ENCODE results near the gene OLFM2.

OLFM2 gene

GRCh38 chr19:9906475-9907087, 29.7 kb downstream of the OLFM2 start:
- no peak for DNase-seq (ENCODE audit: low read depth)

GRCh38 chr19:9903336-9903735, 33.0 kb downstream of the OLFM2 start:
- no peak for DNase-seq (ENCODE audit: low read depth)

DNA sequence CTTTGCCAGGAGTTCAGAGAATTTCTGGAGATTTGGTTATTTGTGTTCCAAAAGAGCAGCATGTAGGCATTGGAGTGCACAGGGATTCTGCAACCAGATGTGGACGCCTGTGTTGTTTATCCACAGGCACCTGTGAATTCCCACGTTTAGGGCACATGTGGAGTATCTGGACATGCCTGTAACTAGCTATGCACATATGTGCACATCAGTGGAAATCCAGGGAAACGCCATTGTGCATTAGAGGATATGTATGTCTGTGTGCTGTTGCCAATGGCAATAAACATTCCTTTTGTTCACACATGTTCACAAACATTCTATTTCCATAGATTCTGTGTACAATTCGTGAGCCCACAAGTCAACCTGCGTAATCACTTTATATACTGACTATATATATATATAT, 34.7 kb downstream of the OLFM2 start:
- DNase-seq (ENCODE audit: low read depth) = no peak

- DNase-seq (ENCODE audit: low read depth) = no peak
Observed at GRCh38 chr19:9901020-9901419, 35.3 kb downstream of the OLFM2 start.

DNA sequence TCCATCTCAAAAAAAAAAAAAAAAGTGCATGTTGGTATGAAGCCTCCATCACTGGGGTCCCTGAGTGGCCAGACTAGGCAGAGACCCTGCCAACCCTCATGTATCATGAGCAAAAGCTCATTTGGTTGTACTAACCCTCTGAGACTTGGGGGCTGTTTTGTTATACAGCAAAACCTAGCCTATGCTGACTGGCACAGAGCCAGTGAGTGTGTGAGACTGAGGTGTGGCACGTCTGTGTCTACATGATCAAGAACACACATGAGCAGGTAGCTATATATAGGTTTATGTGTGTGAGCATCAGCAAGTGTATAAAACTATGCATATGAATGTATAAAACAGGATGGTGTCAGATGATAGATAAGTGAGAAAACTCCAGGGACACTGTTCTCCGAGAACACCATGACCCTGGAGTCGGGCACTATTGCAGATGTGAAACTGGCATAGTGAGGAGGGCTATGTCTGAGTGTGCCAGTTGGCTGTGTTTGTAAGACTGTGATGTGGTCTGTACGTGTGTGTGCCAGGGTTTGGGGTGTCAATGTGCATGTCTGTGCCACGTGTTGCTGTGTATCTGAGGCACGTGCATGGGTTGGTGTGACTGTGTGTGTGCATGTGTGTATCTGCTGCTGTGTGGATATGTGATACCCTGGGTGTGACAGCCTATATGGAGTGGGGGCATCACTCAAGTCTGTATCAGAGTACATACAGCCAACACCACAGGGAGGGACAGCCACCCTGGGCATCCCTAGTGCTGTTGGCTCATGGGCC, 44.5 kb downstream of the OLFM2 start:
- no peak for DNase-seq (ENCODE audit: low read depth)

- DNase-seq (ENCODE audit: low read depth) = no peak
Observed at GRCh38 chr19:9885077-9885552, 51.2 kb downstream of the OLFM2 start.

DNA sequence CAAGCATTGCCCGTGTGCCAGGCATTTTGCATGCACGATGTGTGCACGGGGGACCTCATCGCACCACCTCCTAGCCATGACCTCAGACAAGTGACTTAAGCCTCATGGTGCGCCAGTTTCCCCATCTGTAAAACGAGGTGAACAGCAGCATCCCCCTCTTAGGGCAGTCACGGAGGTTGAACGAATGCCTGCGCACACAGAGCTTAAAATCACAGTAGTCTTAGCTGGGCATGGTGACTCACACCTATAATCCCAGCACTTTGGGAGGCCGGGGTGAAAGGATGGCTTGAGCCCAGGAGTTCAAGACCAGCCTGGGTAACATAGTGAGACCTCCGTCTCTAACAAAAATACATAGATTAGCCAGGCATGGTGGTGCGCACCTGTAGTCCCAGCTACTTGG, 52.6 kb downstream of the OLFM2 start:
- no peak for DNase-seq (ENCODE audit: low read depth)

DNA sequence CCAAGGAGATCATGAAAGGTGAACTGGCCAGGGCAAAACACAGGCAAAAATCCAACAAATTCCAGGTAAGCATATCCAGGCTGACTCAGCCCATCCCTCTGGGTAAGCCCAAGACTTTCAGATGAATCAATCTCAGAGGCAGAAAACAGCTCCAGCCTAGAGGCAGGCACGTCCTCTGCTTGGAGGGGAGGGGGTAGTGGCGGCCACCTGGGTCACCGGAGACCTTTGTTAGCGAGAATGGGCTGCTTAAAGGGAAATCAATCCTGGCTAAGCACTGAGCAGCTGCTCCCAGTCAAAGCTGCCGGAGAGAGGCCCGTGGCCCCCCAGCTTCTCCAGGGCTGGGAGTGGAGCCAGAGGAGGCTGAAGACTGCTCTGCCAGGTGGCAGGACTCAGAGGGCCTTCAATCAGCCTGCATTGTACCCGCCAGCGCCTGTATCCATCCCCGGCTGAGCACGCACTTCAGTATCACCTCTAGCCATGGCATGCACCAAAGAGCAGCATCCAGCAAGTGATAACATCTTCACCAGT, 53.0 kb downstream of the OLFM2 start:
- no peak for DNase-seq (ENCODE audit: low read depth)

DNA sequence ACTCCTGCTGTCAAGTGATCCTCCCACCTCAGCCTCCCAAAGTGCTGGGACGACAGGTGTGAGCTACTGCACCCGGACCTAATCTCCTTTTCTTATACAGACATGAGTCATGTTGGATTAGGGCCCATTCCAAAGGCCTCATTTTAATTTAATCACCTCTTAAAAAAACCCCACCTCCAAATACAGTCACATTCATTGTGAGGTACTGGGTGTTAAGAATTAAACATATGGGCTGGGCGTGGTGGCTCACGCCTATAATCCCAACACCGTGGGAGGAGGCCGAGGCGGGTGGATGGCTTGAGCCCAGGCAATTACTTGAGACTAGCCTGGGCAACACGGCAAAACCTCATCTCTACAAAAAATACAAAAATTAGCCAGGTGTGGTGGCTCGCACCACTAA, 54.6 kb downstream of the OLFM2 start:
- DNase-seq (ENCODE audit: low read depth) = no peak

DNA sequence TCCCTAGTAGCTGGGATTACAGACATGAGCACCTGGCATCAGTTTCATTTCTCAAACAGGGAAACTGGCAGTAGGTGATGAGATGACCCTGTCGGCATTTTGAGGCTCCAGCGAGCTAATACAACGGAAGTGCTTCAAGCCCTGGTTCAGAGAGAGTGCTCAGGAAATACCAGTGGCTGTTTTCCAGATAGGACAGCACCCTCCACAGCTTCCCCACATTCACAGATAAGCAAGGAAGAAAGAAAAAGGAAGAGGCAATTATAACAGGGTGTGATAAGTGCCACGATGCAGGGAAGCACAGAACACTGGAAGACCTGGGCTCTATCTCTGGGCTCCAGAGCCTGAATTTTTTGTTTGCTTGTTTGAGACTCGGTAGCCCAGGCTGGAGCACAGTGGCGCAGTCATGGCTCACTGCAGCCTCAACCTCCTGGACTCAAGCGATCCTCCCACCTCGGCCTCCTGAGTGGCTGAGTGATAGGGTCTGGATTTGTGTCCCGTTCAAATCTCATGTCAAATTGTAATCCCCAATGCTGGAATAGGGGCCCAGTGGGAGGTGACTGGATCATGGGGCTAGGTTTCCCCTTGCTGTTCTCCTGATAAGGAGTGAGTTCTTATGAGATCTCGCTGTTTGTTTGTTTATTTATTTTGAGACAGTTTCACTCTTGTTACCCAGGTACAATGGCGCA, 57.7 kb downstream of the OLFM2 start:
- no peak for DNase-seq (ENCODE audit: low read depth)

GRCh38 chr19:9877780-9878510, 58.4 kb downstream of the OLFM2 start:
- DNase-seq (ENCODE audit: low read depth) = no peak

DNA sequence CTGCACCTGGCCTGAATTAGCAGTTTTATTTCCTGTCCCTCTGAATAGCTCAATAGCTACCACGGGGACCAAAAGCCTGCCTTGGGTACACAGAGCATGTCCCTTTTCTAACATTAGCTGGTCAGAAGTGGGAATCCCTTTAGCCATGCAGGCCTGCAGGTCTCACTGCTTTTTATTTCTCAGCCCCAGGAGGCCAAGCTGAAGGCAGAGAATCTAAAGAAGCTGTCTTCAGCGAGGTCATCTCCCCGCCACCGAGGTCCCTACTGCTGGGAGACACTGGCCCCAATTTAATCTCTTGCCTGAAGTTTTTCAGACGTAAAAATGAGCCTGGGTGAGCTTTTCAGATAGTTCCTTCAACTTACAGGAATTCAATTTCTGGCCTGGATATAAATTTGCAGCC, 60.5 kb downstream of the OLFM2 start:
- no peak for DNase-seq (ENCODE audit: low read depth)

- no peak for DNase-seq (ENCODE audit: low read depth)
Observed at GRCh38 chr19:9875031-9875627, 61.2 kb downstream of the OLFM2 start.

DNA sequence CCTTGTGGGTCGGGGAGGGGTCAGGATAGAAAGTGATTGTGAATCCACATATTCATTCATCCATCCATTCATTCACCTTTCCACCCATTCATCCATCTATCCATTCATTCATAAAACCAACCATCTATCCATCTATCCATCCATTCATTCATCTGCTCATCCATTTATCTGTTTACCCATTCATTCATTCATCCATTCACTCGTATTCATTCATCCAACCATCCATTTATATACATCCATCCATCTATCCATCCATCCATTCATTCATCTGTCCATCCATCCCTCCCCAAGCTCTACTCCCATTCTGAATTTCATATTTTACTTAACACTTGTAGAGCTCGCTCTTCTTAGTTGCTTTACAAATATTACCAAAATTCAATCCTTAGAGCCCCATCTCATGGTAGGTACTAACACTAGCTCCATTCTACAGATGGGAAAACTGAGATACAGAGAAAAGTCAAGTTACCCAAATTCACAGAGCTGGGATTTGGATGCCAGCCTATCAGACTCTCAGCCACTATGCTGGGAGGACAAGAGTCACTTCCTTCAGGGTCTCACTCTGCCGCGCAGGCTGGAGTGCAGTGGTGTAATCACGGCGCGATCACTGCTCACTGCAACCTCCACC, 63.6 kb downstream of the OLFM2 start:
- DNase-seq (ENCODE audit: low read depth) = no peak

DNA sequence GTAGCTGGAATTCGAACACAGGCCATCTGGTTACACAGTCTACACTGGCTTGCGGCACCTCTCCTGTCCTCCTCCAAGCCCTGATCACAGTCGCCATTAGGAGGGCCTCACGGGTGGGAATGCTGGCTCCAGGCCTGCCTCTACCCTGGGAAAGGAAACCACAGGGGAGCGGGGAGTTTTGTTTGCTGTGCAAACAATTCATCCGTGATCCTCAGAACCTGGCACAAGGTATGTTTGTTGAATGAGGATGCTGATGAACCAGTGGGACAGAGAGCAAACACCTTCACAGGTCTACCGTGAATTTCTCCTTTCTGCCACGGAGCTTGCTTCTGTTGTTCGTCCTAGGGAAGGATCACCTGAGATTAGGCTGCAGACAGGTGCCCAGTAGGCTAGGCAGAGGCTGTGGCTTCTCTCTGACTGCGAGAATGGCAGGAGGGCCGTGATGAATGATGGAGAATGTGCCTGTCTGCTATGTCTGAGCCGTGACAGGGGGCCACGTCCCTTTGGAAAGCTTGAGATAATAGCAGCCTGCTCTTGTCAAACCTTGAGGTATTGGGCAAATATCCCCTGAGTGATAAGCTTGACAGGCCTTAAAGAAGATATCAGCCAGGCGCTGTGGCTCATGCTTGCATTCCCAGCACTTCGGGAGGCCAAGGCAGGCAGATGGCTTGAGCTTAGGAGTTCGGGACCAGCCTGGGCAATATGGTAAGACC, 64.5 kb downstream of the OLFM2 start:
- no peak for DNase-seq (ENCODE audit: low read depth)

DNA sequence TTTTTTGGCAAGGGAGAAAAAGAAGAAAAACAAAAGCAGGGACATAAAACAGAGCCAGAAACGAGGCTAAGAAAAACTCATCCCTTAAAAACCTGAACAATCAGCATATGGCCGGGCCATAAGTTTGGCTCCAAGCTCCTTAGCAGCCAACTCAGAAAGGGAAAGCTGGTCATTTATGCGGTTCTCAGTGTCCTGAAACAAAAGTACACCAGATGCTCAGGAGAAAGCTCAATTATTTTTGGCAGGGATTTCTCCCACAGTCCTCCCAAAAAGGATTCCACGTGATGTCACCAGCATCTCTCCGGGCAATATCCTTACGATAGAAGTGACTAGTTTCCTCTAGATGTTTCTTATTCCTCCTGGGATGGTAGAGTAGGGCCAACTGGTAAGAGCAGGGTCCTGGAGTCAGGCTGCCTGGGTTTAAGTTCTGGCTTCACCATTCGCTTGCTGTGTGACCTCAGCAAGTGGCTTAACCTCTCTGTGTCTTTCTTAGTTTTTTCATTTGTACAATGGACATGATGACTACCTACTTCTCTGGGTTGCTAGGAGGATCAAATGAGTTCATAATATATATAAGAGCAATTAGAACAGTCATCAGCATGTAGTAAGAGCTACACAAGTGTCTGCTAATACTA, 67.2 kb downstream of the OLFM2 start:
- DNase-seq (ENCODE audit: low read depth) = no peak

DNA sequence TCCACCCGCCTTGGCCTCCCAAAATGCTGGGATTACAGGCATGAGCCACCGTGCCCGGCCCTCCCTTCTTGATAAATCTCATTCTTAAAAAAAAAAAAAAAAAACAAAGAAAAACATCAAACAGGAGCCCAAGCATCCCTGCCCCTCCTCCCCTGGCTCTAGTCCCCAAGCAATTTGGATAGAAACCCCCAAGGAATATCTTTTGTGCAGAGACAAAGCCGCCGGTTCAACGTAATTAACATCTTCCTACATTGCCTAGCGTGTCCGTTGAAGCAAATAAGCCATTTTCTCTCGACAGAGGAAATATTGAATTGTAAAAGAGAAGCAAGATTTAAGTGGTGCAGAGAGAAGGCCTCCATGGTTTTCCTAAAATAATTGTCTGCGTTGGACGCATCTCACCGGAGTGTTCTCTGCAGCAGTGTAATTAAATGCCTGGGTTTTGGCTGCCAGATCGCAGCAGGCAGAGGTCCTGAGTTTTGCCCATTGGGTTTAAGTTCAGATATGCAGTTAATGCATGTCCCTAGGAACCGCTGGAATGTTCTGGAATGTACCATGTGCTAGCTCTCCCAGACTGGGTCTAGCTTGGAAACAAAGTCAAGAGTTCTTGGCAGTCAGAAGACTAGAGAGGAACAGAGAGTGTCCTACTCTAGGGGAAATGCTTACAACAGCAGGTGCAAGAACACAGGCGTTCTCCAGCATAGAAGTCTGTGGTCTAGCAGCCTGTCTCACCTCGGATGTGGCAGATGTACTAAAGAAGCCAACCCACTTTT, 70.4 kb downstream of the OLFM2 start:
- DNase-seq (ENCODE audit: low read depth) = peak; percentile 12

GRCh38 chr19:9863759-9864158, 72.6 kb downstream of the OLFM2 start:
- DNase-seq (ENCODE audit: low read depth) = no peak

DNA sequence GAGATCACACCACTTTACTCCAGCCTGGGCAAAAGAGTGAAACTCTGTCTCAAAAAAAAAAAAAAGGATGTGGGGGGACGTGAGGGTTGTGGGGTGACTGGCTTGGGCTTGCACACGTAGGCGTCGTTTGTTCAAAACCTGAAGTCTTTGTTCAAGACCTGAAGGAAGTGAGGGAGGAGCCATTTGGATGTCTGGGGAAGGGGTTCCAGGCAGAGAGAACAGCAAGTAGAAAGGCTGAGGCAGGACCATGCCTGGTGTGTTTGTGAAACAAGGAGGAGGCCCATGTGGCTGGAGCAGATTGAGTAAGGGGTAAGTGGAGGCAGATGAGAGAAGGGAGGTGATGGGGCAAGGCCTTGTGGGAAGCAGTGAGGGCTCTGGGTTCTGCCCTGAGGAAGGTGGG, 73.4 kb downstream of the OLFM2 start:
- no peak for DNase-seq (ENCODE audit: low read depth)
